ENCODE results near the gene GSG1.

GSG1 gene

DNA sequence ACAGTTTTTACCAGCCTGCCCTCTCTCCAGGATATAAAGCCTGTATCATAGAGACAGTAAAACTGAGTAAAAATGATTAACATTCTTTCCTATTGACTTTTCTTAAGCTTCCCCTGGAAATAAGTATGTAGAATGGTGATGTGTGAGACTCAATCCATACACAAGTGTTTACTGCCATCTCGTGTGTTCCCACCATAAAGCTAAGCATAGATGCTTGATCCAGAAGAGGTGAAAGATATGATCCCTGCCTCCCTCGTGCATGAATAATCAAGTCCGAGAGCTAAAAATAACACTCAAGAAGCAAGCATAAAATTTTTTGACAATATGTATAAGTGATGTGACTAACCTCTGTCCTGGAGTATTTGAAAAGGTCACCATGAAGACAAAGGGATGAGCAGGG, 16.9 kb upstream of the GSG1 start:
- no peak for TF ChIP-seq CEBPB (IDR thresholded peaks at IDR 0.05)
- no peak for TF ChIP-seq EP300 (IDR thresholded peaks at IDR 0.05; ENCODE audit: borderline replicate concordance)
- TF ChIP-seq ZBTB7A (IDR thresholded peaks at IDR 0.05; ENCODE audit: low read depth): no peak
- TF ChIP-seq, protein P1, sequence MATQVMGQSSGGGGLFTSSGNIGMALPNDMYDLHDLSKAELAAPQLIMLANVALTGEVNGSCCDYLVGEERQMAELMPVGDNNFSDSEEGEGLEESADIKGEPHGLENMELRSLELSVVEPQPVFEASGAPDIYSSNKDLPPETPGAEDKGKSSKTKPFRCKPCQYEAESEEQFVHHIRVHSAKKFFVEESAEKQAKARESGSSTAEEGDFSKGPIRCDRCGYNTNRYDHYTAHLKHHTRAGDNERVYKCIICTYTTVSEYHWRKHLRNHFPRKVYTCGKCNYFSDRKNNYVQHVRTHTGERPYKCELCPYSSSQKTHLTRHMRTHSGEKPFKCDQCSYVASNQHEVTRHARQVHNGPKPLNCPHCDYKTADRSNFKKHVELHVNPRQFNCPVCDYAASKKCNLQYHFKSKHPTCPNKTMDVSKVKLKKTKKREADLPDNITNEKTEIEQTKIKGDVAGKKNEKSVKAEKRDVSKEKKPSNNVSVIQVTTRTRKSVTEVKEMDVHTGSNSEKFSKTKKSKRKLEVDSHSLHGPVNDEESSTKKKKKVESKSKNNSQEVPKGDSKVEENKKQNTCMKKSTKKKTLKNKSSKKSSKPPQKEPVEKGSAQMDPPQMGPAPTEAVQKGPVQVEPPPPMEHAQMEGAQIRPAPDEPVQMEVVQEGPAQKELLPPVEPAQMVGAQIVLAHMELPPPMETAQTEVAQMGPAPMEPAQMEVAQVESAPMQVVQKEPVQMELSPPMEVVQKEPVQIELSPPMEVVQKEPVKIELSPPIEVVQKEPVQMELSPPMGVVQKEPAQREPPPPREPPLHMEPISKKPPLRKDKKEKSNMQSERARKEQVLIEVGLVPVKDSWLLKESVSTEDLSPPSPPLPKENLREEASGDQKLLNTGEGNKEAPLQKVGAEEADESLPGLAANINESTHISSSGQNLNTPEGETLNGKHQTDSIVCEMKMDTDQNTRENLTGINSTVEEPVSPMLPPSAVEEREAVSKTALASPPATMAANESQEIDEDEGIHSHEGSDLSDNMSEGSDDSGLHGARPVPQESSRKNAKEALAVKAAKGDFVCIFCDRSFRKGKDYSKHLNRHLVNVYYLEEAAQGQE (IDR thresholded peaks at IDR 0.05; ENCODE audit: low read depth): no peak
- TF ChIP-seq, protein P2, sequence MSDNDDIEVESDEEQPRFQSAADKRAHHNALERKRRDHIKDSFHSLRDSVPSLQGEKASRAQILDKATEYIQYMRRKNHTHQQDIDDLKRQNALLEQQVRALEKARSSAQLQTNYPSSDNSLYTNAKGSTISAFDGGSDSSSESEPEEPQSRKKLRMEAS (IDR thresholded peaks at IDR 0.05): no peak
- no peak for TF ChIP-seq TEAD4 (IDR thresholded peaks at IDR 0.05)
- TF ChIP-seq, protein P3, sequence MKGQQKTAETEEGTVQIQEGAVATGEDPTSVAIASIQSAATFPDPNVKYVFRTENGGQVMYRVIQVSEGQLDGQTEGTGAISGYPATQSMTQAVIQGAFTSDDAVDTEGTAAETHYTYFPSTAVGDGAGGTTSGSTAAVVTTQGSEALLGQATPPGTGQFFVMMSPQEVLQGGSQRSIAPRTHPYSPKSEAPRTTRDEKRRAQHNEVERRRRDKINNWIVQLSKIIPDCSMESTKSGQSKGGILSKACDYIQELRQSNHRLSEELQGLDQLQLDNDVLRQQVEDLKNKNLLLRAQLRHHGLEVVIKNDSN (IDR thresholded peaks at IDR 0.05): no peak
- TF ChIP-seq FOXM1 (IDR thresholded peaks at IDR 0.05; ENCODE audit: borderline replicate concordance, low read depth): no peak
- TF ChIP-seq NFIC (IDR thresholded peaks at IDR 0.05): no peak
- TF ChIP-seq EGR1 (IDR thresholded peaks at IDR 0.05): no peak
- no peak for TF ChIP-seq TCF12 (IDR thresholded peaks at IDR 0.05; ENCODE audit: low read depth)
- TF ChIP-seq YY1 (IDR thresholded peaks at IDR 0.05; ENCODE audit: low read depth): no peak
- no peak for TF ChIP-seq TAF1 (IDR thresholded peaks at IDR 0.05; ENCODE audit: low read depth)
- no peak for TF ChIP-seq CREB1 (IDR thresholded peaks at IDR 0.05; ENCODE audit: low read depth)

DNA sequence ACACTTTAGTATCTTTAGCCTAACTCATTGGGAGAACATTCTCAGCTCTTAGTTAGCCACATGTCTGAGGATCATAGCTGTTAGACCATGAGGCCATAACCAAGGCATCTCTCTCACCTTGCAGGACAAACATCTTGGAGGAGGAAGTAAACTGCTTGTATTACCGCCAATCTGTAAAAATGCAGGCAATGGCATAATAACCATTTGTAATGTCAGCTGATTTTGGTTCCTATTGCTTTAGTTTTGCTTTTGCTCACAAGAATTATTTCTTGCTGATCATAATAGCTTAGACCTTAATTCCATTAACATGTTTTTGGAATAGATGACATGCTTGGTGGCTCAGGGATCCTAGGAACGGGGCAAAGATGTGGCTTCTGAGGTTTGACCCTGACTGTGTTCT, 16.4 kb upstream of the GSG1 start:
- TF ChIP-seq EP300 (IDR thresholded peaks at IDR 0.05; ENCODE audit: borderline replicate concordance) (no peak), TCF12 (IDR thresholded peaks at IDR 0.05; ENCODE audit: low read depth) (no peak), RAD21 (IDR thresholded peaks at IDR 0.05; ENCODE audit: low read depth) (no peak), TEAD4 (IDR thresholded peaks at IDR 0.05) (no peak), YY1 (IDR thresholded peaks at IDR 0.05; ENCODE audit: low read depth) (no peak), ZBTB7A (IDR thresholded peaks at IDR 0.05; ENCODE audit: low read depth) (no peak), FOXM1 (IDR thresholded peaks at IDR 0.05; ENCODE audit: borderline replicate concordance, low read depth) (no peak), CREB1 (IDR thresholded peaks at IDR 0.05; ENCODE audit: low read depth) (no peak), CEBPB (IDR thresholded peaks at IDR 0.05) (no peak)
- TF ChIP-seq, protein P2 (IDR thresholded peaks at IDR 0.05): no peak
- TF ChIP-seq, protein P1 (IDR thresholded peaks at IDR 0.05; ENCODE audit: low read depth): no peak
- TF ChIP-seq, protein P3 (IDR thresholded peaks at IDR 0.05): no peak

DNA sequence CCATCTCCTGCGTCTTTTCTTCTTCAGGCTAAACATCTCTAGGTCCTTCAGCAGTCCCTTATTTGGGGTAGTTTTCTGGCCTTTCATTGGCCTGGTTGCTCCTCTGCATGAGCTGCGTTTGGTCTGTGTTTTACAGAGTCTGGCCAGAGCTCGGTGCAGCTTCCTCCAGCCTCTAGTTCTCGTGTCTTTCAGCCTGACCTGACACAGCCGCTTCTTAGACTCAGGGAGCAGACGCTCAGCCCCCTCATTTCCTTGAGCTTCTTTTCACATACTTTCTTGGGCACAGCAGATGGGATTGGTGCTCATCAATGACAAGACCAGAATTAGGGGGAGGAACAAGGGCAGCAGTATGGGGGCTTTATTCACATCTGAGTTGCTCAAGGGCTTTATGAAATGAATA, 13.6 kb upstream of the GSG1 start:
- TF ChIP-seq CREB1 (IDR thresholded peaks at IDR 0.05; ENCODE audit: low read depth): no peak
- TF ChIP-seq ZBTB7A (IDR thresholded peaks at IDR 0.05; ENCODE audit: low read depth): no peak

DNA sequence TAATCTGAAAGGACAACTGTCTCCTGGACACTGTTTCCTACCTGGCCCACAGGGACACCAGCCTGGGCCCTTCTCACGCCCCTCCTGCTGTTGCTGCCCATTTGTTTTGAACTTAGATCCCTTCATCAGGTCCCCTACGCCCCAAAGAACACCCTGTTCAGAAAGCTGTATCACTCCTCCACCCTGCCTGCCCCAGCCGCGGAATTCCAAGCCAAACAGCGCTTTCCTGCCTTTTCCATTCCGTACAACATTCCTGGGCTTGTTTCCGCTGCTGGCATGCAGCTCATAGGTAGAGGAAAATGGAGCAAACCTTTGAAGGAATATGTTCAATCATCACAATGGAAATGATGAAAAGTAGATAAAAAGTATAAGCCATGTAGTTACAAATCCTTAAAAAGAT, 12.8 kb upstream of the GSG1 start:
- TF ChIP-seq CREB1 (IDR thresholded peaks at IDR 0.05; ENCODE audit: low read depth): no peak
- no peak for TF ChIP-seq EGR1 (IDR thresholded peaks at IDR 0.05)
- TF ChIP-seq TAF1 (IDR thresholded peaks at IDR 0.05; ENCODE audit: low read depth): no peak
- TF ChIP-seq TEAD4 (IDR thresholded peaks at IDR 0.05): 0 out of 2 replicates have a peak, but pooled peaks have one; percentile 28
- TF ChIP-seq, protein P1 (IDR thresholded peaks at IDR 0.05; ENCODE audit: low read depth): no peak
- no peak for TF ChIP-seq EP300 (IDR thresholded peaks at IDR 0.05; ENCODE audit: borderline replicate concordance)
- TF ChIP-seq, protein P3 (IDR thresholded peaks at IDR 0.05): no peak
- no peak for TF ChIP-seq CEBPB (IDR thresholded peaks at IDR 0.05)
- TF ChIP-seq YY1 (IDR thresholded peaks at IDR 0.05; ENCODE audit: low read depth): no peak
